Mucosa of rectum (tissue), 2 donors: ENCODE data around the gene PITPNM3.

ENCODE experiments used
- H3K27ac ChIP-seq, 2 donors: one replicate each; pipeline ENCODE4 v1.7.0; 2013; ENCODE audit warnings: inconsistent platforms in 2 of 2, low read depth in 2 of 2, low read length in 2 of 2
- H3K27me3 ChIP-seq, 2 donors: one replicate each; pipeline ENCODE4 v1.7.0; 2013; ENCODE audit warnings: low read length in 2 of 2; ENCODE audit not compliant: control insufficient read depth in 2 of 2, insufficient read depth in 2 of 2
- H3K36me3 ChIP-seq, 2 donors: one replicate each; pipeline ENCODE4 v1.7.0; 2013; ENCODE audit warnings: low read length in 2 of 2; ENCODE audit not compliant: control insufficient read depth in 2 of 2, insufficient read depth in 2 of 2
- H3K4me1 ChIP-seq, 2 donors: one replicate each; pipeline ENCODE4 v1.7.0; 2013; ENCODE audit warnings: low read length in 2 of 2, mild to moderate bottlenecking in 1 of 2; ENCODE audit not compliant: control insufficient read depth in 2 of 2, insufficient read depth in 2 of 2
- H3K4me3 ChIP-seq, 2 donors: one replicate each; pipeline ENCODE4 v1.7.0; 2013; ENCODE audit warnings: low read length in 2 of 2
- H3K9ac ChIP-seq, 2 donors: one replicate each; pipeline ENCODE4 v1.7.0; 2013; ENCODE audit warnings: low read length in 2 of 2, low read depth in 1 of 2, mild to moderate bottlenecking in 1 of 2
- H3K9me3 ChIP-seq, 2 donors: one replicate each; pipeline ENCODE4 v1.7.0; 2013; ENCODE audit warnings: low read length in 2 of 2; ENCODE audit not compliant: control insufficient read depth in 2 of 2
- donor health status: healthy.
- donor health status: Normal muscosa, but diverticular disease.

Gene PITPNM3

DNA sequence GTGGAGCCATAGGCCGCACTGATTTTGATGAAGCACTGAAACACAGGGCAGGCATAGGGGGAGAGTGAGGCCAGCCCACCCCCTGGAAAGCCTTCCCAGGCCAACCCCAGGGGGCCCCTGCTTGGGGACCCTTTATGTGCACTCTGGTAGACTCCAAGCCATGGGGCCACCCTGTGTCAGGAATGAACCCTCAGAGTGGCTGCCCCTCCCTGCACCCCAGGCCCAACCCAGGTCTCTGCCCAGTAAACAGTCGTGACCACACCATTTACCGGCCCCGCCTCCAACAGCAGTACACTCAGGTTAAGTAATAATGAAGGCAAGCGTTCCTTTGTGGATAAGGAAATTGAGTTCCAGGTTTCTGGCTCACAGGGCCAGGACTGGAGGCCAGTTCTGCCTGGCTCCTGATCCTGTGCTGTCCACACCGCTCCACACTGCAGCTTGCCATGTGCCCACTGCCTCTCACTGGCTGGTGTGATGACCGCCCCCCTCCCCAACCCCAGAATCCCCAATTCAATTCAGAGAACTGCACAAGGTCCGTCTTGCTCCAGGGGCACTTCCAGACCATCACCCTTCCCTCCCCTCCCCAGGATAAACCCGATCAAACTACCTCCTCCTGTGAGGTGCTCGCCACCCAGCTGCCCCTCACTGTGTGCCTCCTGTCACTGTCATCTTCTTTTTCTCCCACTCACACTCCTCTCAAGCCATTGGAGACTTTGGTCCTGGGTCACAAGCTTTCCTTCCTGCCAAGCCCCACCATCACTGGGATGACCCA is 98.5 kb downstream of the PITPNM3 start:
- peaks cover 13 to 28% of the 10 kb centered on the region in 2 donors for H3K4me1 ChIP-seq
- H3K27me3 ChIP-seq, result no peaks in the 10 kb centered on the region
- H3K4me3 ChIP-seq, result no peak overlapping the region
- H3K9ac ChIP-seq, result peak overlapping the region in 1 of 2 donors; percentile 27
- no peaks in the 10 kb centered on the region for H3K36me3 ChIP-seq
- H3K27ac ChIP-seq, result peak overlapping the region; percentile 61 to 65
- no peaks in the 10 kb centered on the region for H3K9me3 ChIP-seq

GRCh38 chr17:6456914-6457687 is 99.3 kb downstream of the PITPNM3 start:
- H3K27ac ChIP-seq, result peak overlapping the region; percentile 32 to 61
- peaks cover 13 to 28% of the 10 kb centered on the region in 2 donors for H3K4me1 ChIP-seq
- H3K9ac ChIP-seq, result no peak overlapping the region
- H3K27me3 ChIP-seq, result no peaks in the 10 kb centered on the region
- no peak overlapping the region for H3K4me3 ChIP-seq
- no peaks in the 10 kb centered on the region for H3K36me3 ChIP-seq
- H3K9me3 ChIP-seq, result no peaks in the 10 kb centered on the region

DNA sequence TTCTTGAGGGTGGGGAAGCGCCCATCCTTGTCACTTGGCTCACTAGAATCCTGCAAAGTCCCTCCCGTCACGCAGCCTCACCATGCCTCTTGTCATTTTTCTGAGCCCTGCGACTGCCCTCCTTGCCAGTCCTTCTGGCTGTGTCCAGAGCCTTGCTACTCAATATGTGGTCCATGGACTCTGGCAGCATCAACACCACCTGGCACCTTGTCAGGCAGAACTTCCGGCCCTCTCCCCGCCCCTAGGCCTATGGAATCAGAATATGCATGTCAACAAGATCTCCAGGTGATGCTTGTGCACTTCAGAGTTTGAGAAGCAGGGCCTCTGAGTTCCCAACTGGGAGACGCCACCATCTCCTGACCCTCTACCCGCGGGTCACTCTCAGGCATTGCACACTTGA is 100.0 kb downstream of the PITPNM3 start:
- H3K4me1 ChIP-seq, result peaks cover 13 to 28% of the 10 kb centered on the region in 2 donors
- H3K27me3 ChIP-seq, result no peaks in the 10 kb centered on the region
- H3K36me3 ChIP-seq, result no peaks in the 10 kb centered on the region
- no peak overlapping the region for H3K9ac ChIP-seq
- peak overlapping the region; percentile 16 to 61 for H3K27ac ChIP-seq
- H3K4me3 ChIP-seq, result no peak overlapping the region
- no peaks in the 10 kb centered on the region for H3K9me3 ChIP-seq

DNA sequence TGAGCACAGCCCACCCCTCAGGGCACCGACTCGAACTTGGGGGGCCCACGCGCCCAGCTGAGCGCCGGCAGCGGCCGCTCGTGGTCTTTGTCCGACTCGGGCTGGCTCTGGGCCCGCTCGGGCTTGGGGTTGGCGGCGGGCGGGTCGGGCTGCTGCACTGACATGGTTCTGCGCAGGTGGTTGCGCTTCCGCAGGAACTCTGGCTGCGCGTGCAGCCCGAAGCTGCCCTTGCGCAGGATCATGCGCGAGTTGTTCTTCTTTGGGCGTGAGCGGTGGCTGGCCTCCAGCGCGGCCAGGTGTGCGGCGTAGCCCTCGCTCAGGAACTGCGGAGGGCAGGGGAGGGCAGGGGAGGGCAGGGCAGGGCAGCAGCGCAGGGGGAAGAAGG is 101.0 kb downstream of the PITPNM3 start:
- H3K27ac ChIP-seq, result peak overlapping the region; percentile 43 to 52
- no peaks in the 10 kb centered on the region for H3K36me3 ChIP-seq
- no peaks in the 10 kb centered on the region for H3K9me3 ChIP-seq
- no peaks in the 10 kb centered on the region for H3K27me3 ChIP-seq
- peaks cover 13 to 28% of the 10 kb centered on the region in 2 donors for H3K4me1 ChIP-seq
- peak overlapping the region in 1 of 2 donors; percentile 12 for H3K4me3 ChIP-seq
- no peak overlapping the region for H3K9ac ChIP-seq

DNA sequence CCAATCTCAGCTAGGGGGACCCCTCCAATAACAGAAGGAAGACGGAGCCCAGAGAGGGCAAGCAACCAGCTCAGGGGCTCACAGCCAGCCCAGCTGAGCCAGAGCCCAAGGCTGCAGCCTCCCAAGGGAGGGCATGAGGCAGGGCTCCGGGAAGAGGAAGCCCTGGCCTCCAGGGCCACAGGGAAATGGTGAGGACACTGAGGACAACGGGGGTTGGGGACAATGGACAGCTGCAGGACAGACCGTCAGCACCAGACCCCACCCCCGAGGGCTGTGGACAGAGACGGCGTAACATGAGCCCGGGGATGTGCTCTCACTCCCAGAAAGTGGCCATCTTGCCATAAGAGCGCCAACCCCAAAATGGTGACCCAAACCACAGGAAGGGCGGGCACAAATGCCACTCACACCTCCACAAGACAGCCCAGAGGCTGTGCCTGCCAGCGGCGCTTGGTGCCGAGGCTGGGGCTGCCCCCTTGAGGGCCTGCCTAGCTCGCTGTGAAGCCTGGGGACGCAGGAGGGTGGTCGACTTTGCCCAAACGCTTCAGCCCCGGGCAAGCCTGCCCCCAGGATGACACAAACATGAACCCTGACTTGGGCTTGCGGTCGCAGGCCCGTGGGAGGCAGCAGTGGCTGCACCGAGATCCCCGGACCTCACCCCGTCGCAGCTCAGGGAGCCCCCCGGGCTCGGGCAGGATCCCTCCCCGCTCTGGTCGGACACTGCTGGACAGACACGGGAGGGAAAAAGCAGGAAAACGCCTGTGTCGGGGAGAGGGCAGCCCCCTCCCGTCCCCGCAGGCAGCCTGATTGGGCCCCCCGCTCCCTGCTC is 101.6 kb downstream of the PITPNM3 start:
- Histone ChIP-seq H3K4me1 (peaks cover 13 to 28% of the 10 kb centered on the region in 2 donors), H3K9ac (no peak overlapping the region), H3K36me3 (no peaks in the 10 kb centered on the region), H3K27ac (peak overlapping the region; percentile 43 to 52), H3K27me3 (no peaks in the 10 kb centered on the region), H3K9me3 (no peaks in the 10 kb centered on the region), H3K4me3 (no peak overlapping the region)

- Histone ChIP-seq H3K27ac (no peak overlapping the region), H3K9me3 (no peaks in the 10 kb centered on the region), H3K36me3 (no peaks in the 10 kb centered on the region), H3K27me3 (no peaks in the 10 kb centered on the region), H3K9ac (no peak overlapping the region), H3K4me1 (peaks cover 12 to 27% of the 10 kb centered on the region in 2 donors), H3K4me3 (no peak overlapping the region)
Observed at GRCh38 chr17:6453279-6454024, 102.9 kb downstream of the PITPNM3 start.

- H3K9ac ChIP-seq, result no peak overlapping the region
- no peaks in the 10 kb centered on the region for H3K36me3 ChIP-seq
- H3K4me3 ChIP-seq, result no peak overlapping the region
- no peaks in the 10 kb centered on the region for H3K27me3 ChIP-seq
- H3K9me3 ChIP-seq, result no peaks in the 10 kb centered on the region
- H3K27ac ChIP-seq, result no peak overlapping the region
- peaks cover 6 to 19% of the 10 kb centered on the region in 2 donors for H3K4me1 ChIP-seq
Observed at GRCh38 chr17:6452471-6453266, 103.7 kb downstream of the PITPNM3 start.

DNA sequence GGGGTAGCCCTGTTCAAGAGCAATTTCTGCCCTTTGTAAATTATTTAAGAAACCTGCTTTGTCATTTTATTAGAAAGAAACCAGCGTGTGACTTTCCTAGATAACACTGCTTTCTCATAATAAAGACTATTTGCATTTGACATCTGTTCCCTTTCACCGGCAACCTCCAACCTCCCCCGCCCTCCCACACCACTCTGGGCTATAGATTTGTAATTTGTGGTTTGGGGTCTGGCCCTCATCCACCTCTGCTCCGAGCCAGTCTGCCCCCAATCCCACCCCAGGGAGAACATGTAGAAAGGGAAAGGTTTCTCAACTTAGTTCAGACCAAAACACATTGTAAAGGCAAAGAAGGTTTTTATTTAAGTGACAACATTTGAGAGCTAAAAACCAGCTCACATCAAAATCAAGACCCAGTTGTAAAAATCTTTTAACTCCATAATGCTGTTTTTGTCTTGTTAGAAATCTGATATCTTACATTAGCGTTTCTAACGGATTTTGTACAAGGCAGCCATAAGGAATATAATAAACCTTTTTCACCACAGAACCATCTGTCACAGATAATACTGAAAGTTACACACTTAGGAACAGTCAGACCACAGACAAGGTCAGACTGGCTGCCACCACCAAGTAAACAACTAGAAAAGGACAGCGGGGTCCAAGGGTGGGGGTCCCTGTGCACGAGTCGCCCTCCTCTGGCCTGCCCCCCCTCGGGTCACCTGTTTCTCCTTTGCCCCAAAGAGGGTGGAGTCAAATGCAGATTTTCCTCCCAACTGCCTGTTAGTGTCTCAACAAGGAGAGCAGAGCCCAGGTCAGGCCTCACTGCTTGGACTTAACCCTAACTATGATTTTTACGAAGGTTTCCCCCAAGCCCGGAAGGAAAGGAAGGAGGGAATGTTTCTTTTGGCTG is 105.2 kb downstream of the PITPNM3 start:
- H3K27me3 ChIP-seq, result no peaks in the 10 kb centered on the region
- no peak overlapping the region for H3K4me3 ChIP-seq
- no peak overlapping the region for H3K27ac ChIP-seq
- no peaks in the 10 kb centered on the region for H3K9me3 ChIP-seq
- peaks cover 4 to 8% of the 10 kb centered on the region in 2 donors for H3K4me1 ChIP-seq
- no peaks in the 10 kb centered on the region for H3K36me3 ChIP-seq
- H3K9ac ChIP-seq, result no peak overlapping the region
